Breast epithelium (tissue), 4 donors: ENCODE data around the gene ROPN1L. TPM values are rescaled to one million over a fixed set of nuclear protein-coding genes. Genes with fewer than 3 reads are reported as not detected.

Experiments
- DNase-seq, 2 donors: peaks; one replicate each; pipeline ENCODE4 v3.0.0-alpha.2; 2019; ENCODE audit warnings: low spot score in 2 of 2
- H3K27ac ChIP-seq, 2 donors: fragments of 200-600 bp; sonication (generic) in 1 of 2; one replicate each; pipeline ENCODE4 v1.5.1; 2016 to 2019; ENCODE audit warnings: mild to moderate bottlenecking in 1 of 2
- H3K27me3 ChIP-seq, 2 donors: fragments of 200-600 bp; sonication (generic) in 1 of 2; one replicate each; pipeline versions ENCODE4 v1.5.1 to v1.6.0; 2017 to 2019; ENCODE audit warnings: control low read depth in 1 of 2, mild to moderate bottlenecking in 1 of 2
- H3K36me3 ChIP-seq: fragments of 200-600 bp; one replicate; pipeline ENCODE4 v1.5.1; 2019
- H3K4me1 ChIP-seq, 2 donors: fragments of 200-600 bp; sonication (generic); one replicate each; pipeline ENCODE4 v1.5.1; 2016 to 2019; ENCODE audit warnings: control low read depth in 1 of 2
- H3K4me3 ChIP-seq, 3 donors: fragments of 200-600 bp; sonication (generic); 1 replicate in 2 of 3; 2 replicates in 1 of 3; pipeline ENCODE4 v1.5.1; 2016 to 2019; ENCODE audit warnings: mild to moderate bottlenecking in 3 of 3, moderate library complexity in 2 of 3
- H3K9me3 ChIP-seq, 2 donors: fragments of 200-600 bp; sonication (generic) in 1 of 2; one replicate each; pipeline ENCODE4 v1.5.1; 2016 to 2019; ENCODE audit warnings: control low read depth in 1 of 2
- CTCF ChIP-seq, 3 donors: fragments of 450-650 bp; IDR thresholded peaks; one replicate each; pipeline ENCODE4 v1.5.1; 2016 to 2017; ENCODE audit warnings: antibody characterized with exemption in 3 of 3, mild to moderate bottlenecking in 3 of 3, moderate library complexity in 3 of 3
- POLR2A ChIP-seq: fragments of 450-650 bp; IDR thresholded peaks from one replicate; pipeline ENCODE4 v1.6.1; 2016; ENCODE audit warnings: antibody characterized with exemption, mild to moderate bottlenecking, moderate library complexity
- POLR2AphosphoS5 ChIP-seq, 3 donors: sonication (generic); formaldehyde crosslinking; IDR thresholded peaks; one replicate each; pipeline ENCODE4 v1.6.1; 2017; ENCODE audit warnings: antibody characterized with exemption in 3 of 3
- intact Hi-C: fragments of 100-400 bp; cut with DNase I; formaldehyde crosslinking; loops from one replicate; pipeline ENCODE4 v1.15.1; 2023; ENCODE audit warnings: low total_unique reads
- total RNA-seq, 3 donors: library from RNA; depleted of rRNA; stranded (reverse); fragments of >200 nt; gene quantifications; one replicate each; pipeline ENCODE4 v1.1.0, GENCODE V29; 2016

The ROPN1L gene
- total RNA-seq, 3 donors from 2014 or later, result 0.29 to 2.9 (median 0.48) TPM

- no peak overlapping the region for H3K27ac ChIP-seq
- no peak overlapping the region for H3K4me3 ChIP-seq
- H3K27me3 ChIP-seq, result no peaks in the 10 kb centered on the region
- TF ChIP-seq POLR2AphosphoS5 (IDR thresholded peaks at IDR 0.05) (no peak), POLR2A (no peak), CTCF (IDR thresholded peaks at IDR 0.05) (no peak)
- no peak for DNase-seq
- H3K4me1 ChIP-seq, result no peaks in the 10 kb centered on the region
- intact Hi-C loops, result no loop called here
- H3K36me3 ChIP-seq, result no peaks in the 10 kb centered on the region
- no peaks in the 10 kb centered on the region for H3K9me3 ChIP-seq
These were observed 3.7 kb downstream of the ROPN1L start for GRCh38 chr5:10445352-10445751.

- intact Hi-C loops, result no loop called here
- no peaks in the 10 kb centered on the region for H3K36me3 ChIP-seq
These were observed 4.8 kb downstream of the ROPN1L start for GRCh38 chr5:10446490-10446889.

GRCh38 chr5:10447041-10447440, 5.4 kb downstream of the ROPN1L start:
- H3K4me1 ChIP-seq, result no peaks in the 10 kb centered on the region
- H3K27ac ChIP-seq, result no peak overlapping the region
- no peaks in the 10 kb centered on the region for H3K27me3 ChIP-seq
- no peak for DNase-seq
- intact Hi-C loops, result no loop called here
- no peak overlapping the region for H3K4me3 ChIP-seq
- H3K36me3 ChIP-seq, result no peaks in the 10 kb centered on the region
- no peaks in the 10 kb centered on the region for H3K9me3 ChIP-seq
- TF ChIP-seq POLR2A (no peak), CTCF (IDR thresholded peaks at IDR 0.05) (no peak), POLR2AphosphoS5 (IDR thresholded peaks at IDR 0.05) (no peak)

More at GRCh38 chr5:10446490-10446889, 4.8 kb downstream of the ROPN1L start:
- Histone ChIP-seq H3K4me3 (no peak overlapping the region), H3K9me3 (no peaks in the 10 kb centered on the region), H3K27ac (no peak overlapping the region), H3K4me1 (no peaks in the 10 kb centered on the region), H3K27me3 (no peaks in the 10 kb centered on the region)
- DNase-seq, result no peak
- TF ChIP-seq POLR2A (no peak), POLR2AphosphoS5 (IDR thresholded peaks at IDR 0.05) (no peak), CTCF (IDR thresholded peaks at IDR 0.05) (no peak)

- H3K27ac ChIP-seq, result no peak overlapping the region
- H3K4me3 ChIP-seq, result no peak overlapping the region
- H3K36me3 ChIP-seq, result no peaks in the 10 kb centered on the region
- no peak for DNase-seq
- intact Hi-C loops, result no loop called here
- no peaks in the 10 kb centered on the region for H3K9me3 ChIP-seq
- TF ChIP-seq POLR2A, result no peak
- TF ChIP-seq POLR2AphosphoS5 (IDR thresholded peaks at IDR 0.05), result no peak
- TF ChIP-seq CTCF (IDR thresholded peaks at IDR 0.05), result no peak
- H3K4me1 ChIP-seq, result no peaks in the 10 kb centered on the region
- no peaks in the 10 kb centered on the region for H3K27me3 ChIP-seq
These were observed 7.2 kb downstream of the ROPN1L start for GRCh38 chr5:10448754-10449360.

GRCh38 chr5:10451137-10451824, 9.6 kb downstream of the ROPN1L start:
- no peak overlapping the region for H3K4me3 ChIP-seq
- no peaks in the 10 kb centered on the region for H3K27me3 ChIP-seq
- H3K9me3 ChIP-seq, result no peaks in the 10 kb centered on the region
- intact Hi-C loops, result no loop called here
- H3K4me1 ChIP-seq, result no peaks in the 10 kb centered on the region
- H3K36me3 ChIP-seq, result no peaks in the 10 kb centered on the region
- TF ChIP-seq POLR2AphosphoS5 (IDR thresholded peaks at IDR 0.05) (no peak), CTCF (IDR thresholded peaks at IDR 0.05) (no peak), POLR2A (no peak)
- no peak for DNase-seq
- H3K27ac ChIP-seq, result no peak overlapping the region
